ENCODE results near the gene PREX1.

Gene PREX1

DNA sequence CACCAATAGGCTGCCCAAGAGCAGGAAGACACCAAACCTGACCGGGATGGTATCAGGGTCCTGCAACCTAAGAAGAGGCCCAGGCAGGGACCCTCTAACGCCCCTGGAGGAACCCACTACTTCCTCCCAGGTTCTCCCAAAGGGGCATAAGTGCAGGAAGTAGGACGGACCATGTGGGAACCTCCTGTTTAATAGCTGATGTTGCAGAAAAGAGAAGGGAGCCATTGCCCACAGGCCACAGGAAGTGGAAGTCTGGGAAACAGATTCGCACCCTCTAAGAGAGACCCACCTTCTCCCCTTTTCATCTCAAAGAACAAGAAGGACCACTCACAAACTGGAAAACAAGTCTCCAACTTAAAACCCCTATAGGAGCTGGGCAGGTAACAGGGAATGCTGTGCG lies 18.1 kb downstream of the PREX1 start:
- no peak for DNase-seq (ENCODE audit: low spot score)

DNA sequence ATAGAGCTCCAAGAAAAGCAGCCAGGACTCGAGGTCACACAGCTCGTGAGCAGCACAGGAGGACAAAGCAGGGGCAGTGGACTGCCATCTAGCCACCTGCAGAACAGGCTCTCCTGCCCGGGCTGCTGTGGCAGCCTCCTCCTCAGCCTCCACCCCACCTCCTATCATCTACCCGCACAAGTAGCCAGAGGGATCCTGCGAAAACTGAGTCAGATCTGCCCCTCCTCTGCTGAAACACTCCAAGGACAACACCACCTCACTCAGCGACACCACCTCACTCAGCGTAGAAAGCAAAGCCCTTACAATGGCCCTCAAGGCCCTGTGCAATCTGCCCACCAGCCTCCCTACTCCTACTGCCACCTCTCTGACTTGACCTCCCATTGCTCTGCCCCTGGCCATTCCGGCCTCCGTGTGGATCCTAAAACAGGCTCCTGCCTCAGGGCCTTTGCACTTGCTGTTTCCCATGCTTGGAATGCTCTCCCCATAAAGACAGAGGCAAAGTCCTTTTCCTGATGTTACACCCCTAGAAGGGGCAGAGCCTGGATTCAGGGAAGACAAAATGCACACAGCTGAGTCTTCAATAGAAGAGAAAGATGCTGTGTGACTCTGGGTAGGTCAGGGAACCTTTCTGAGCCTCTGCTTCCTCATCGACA lies 19.3 kb downstream of the PREX1 start:
- no peak for DNase-seq (ENCODE audit: low spot score)

DNA sequence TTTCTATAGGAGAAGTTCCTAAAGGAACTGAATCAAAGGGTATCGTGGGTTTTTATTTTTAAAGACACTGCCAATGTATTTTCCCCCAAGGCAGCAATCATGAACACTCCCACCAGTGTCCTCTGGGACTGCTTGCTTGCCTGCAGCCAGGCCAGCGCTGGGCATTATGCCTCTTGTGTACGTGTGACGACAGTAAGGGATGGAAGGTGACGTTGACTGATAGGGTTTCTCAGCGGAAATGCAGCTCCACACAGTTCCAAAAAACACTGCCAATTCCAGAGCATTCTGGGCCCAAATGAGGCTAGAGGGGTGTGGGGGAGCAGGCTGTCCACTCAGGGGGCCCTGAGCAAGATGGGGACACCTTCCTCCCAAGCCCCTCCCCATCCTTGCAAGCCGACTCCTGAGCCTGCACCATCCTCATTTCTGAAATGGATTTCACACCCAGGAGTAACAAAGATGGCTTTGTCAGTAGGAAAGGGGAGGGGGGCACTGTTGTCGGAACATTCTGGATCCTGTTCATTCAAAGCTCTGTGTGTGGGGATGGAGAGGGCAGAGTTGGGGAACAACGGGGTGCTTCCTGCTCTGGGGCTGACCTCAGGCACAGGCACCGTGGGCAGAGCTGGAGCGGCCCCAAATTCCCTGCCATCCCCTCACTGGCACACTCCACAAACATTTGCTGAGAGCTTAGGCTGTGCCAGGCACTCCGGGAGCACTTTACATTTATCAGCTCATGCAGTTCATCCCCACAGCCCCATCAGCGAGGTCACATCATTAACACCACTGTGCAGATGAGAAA lies 20.0 kb downstream of the PREX1 start:
- DNase-seq (ENCODE audit: low spot score): no peak

DNA sequence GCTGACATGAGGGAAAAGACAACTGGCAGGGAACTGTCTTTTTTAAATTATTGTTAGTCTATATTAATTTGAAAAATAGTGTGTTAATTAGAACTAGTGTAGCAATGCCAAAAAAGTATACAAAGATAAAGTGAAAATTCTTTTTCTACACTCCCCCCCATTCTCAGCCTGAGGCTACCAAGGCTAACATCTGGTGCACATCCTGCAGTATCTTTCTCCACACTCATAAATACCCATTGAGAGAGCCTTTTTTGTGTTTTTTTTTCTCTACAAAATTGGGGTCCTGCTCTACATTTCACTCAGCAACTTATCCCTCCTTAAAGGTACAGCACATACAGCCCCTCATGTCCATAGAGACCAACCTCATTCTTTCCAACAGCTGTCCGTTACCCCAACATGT lies 20.7 kb downstream of the PREX1 start:
- no peak for DNase-seq (ENCODE audit: low spot score)

DNA sequence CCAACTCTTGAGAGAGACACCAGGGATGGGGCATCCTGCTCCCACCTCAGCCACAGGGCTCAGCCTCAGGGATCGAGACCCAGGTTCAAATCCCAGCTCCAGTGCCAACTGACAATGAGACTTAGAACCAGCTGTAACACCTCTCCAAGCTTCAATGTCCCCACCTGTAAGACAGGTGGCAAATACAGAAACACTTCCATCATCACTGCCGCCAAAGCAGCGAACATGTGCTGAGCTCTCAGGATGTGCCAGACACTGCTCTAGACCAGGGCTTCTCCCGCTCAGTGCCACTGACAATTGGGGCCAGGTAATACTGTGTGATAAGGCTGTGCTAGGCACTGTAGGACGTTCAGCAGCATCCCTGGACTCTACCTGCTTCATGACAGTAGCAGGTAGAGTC lies 22.1 kb downstream of the PREX1 start:
- no peak for DNase-seq (ENCODE audit: low spot score)

DNA sequence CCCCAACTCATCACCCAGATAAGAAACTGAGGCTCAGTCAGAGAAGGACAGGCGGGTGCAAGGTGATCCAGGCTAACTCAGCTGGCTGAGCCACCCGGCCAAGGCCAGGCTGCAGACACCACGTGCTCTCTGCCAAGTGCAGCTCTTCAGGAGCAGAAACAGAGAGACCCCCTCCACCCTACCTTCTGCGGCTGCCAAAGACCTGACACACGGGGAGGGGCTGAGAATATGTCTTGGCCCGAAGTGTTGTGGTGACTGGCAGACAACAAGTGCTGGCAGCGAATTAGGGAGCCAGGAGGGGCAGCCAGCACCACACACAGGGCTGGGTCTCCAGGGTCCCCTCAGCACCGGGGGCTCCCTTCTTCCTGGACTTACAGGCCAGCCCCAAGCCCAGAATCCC lies 22.5 kb downstream of the PREX1 start:
- no peak for DNase-seq (ENCODE audit: low spot score)

DNA sequence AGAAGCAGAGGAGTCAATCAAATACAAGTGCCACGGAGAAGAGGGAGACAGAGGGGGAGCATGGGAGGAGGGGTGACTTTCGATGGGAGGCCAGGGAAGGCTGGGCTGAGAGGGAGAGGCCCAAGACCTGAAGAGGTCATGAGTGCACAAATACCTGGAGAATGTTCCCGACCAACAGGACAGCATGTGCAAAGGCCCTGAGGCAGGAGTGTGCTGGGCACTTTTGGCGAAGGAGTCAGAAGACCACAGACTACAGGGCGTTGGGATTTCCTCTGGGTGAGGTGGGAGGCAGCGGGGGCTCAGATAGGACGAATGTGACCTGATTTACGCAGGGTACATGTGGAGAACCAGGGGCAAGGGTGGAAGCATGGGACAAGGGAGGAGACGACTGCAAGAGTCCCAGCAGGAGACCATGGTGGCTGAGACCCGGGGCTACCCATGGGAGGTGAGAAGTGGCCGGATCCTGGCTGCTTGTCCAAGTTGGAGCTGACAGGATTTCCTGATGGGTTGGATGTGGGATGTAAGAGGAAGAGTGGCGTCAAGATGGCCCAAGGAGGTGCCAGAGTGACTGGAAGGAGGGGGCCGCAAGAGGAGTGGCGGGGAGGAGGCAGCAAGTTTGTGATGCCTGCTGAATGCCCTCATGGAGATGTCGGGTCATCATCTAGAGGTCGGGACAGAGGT lies 23.4 kb downstream of the PREX1 start:
- DNase-seq (ENCODE audit: low spot score): no peak

DNA sequence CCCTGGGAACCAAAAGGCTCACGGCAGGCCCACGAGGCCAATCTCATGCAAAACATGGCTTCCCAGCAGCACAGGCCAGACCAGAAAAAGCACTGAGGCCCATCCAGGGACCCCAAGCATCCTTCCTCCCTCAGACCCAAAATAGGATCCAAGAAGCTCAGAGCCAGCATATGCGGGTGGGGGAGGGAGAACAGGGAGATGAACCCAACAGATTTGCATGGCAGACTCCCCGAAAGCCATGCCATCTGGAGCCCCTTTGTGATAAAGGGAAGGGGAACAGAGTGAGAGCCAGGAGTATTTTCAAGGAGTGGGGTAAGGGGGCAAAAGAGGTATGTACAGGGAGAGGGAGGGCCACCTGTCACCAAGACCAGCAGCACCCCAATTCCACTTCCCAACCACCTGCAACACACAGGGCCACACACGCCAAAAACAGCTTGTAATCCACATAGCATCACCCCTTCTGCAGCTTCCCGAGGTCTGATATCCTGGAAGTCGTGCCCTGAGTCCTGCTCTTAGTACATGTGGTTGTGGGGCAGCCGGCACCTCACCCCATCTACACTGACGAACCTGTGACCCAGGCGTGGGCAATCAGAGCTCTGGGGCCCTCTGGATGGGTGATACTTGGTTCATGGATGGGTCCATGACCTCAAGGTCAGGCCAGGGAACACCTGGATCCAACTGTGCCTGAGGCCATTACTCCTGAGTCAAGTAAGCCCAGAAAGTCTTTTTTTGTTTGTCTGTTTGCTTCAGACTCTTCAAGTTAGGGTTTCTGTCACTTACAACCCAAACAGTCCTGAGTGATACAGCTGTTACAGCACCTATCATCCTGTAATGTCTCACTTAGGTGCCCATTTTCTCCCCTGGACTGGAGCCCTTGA lies 24.4 kb downstream of the PREX1 start:
- no peak for DNase-seq (ENCODE audit: low spot score)

DNA sequence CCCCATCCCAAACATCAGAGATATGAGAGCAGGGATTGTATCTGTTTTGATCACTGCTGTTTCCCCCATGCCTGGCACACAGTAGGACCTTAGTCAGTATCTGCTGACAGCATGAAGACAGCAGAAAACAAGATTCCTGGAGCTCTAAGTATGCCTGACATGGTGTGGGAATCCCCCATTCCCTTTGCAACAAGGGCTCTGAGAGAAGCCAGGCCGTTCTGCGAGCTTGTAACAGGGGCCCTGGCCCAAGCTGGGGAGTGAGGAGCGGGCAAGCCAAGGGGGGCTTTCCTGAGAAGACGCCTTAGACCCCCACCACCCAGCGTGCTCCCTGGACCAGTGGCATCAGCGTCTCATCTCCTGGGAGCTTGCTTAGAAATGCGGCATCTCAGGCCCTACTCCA lies 25.2 kb downstream of the PREX1 start:
- DNase-seq (ENCODE audit: low spot score): no peak

DNA sequence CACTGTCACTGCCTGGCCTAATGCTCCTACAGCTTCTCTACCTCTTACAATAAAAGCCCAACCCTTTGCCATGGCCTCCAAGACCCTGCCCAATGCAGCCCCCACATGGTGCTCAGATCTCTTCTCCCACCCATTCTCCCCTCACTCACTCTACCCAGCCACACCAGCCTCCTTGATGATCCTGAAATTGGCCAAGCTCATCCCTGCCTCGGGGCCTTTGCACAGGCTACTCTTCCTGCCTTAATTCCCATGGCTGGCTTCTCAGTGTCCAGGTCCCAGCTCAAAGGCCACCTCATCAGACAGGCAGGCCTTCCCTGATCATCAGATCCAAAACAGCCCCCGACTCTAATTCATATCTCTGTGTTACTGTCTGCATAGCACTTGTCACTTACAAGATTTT lies 25.6 kb downstream of the PREX1 start:
- no peak for DNase-seq (ENCODE audit: low spot score)

DNA sequence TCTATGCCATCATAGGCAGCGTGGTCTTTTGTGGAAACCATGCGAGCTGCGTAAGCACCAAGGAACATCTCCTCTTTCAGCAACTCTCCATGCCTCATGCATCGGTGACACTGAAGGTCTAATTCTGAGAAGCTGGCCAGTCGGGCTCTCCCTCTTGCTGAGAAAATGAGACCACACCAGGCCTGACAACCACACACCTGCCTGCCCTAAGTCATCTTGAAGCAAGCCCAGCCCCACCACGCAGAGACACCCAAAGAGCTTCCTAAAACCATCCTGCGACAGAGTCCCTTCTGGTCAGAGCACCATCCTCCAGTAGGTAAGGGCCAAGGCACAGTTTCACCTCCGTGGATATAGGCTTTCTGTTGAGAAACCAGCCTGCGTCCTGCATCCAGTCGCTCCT lies 26.6 kb downstream of the PREX1 start:
- DNase-seq (ENCODE audit: low spot score): no peak

DNA sequence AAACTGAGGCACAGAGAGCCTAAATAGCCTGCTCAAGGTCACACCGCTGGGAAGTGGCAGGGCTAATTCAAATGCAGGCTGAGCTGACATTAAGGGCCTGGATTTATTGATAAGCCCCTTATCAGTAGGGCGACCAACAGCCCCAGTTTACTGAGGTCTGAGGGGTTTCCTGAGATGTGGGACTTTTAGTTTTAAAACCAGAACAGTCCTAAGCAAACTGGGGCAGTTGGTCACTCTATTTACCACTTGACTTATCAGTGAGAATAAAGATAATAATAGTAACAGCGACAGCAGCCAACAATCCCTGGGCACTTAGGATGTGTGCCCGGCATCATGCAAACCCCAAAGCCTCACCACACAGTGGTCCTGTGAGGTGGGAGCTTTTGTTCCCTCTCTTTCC lies 27.6 kb downstream of the PREX1 start:
- no peak for DNase-seq (ENCODE audit: low spot score)

DNA sequence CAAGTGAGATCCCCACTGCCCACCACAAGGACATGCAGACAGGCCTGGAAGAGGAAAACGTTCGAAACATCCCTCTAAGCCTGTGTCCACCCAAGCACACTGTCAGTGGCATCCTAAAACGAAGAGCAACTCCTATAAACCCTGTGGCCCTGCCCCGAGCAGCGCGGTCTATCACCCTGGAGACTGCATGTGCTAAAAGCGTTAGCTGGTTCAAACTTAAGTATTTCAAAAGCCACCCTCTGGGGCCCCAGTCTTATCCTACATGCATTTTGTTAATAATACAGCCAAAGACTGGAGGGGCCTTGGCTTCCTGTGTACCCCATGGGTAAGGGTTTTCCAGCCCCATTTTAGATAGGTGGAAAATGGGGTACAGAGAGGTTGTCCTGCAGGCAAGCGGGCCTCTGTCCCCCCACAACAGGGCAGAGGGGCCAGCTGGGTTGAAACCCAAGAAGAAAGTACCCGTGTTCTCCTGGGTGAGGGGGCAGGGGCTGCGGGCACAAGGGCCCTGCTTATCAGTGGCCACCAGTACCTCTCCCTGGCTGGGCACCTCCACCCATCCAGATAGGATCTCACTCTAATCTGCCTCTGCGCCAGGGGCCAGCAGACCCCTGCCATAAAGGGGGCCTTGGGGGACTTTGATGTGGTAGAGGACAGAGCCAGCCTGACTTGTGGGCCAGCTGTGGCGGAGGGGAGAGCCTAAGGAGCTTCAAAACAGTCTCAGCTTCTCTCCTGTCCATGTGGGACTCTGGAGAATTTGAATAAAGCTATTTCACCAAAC lies 28.3 kb downstream of the PREX1 start:
- no peak for DNase-seq (ENCODE audit: low spot score)

DNA sequence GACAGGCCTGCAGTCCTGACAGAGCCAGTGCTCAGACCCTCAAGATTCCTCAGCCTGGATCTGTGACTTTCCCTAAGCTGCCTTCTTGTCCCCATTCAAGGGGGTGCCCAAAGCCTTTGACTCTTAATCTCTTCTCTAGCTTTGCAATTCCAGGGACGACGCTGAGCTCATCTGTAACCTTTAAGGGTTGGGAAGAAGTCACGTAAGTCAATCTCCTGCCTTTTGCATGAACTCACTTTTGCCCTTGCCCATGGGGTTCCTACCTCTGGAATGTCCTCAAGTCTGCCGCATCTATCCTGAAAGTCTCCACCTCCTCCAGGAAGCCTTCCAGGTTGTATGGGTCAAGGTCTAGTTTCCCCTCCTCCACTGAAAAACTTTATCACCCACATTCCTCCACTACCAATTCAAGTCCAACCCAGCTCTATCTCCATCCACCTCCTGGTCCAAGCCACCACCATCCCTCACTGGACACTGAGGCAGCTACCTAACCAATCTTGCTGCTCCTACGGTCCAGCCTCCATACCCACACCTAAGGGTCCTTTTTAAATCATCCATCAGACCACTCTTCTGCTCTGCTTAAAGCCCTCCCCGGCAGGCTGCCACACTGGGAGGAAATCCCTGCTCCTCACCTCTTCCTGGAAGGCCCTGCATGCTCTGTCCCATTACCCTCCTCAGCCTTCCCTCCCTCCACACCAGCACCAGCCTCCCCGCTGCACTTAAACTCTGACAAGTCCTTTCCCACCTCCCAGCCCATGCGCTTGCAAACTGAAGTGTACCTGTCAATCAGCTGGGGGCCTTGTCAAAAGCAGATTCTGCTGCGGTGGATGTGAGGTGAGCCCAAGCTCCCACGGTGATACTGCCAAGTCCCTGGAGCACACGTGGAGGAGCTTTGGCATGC lies 29.7 kb downstream of the PREX1 start:
- DNase-seq (ENCODE audit: low spot score): no peak

DNA sequence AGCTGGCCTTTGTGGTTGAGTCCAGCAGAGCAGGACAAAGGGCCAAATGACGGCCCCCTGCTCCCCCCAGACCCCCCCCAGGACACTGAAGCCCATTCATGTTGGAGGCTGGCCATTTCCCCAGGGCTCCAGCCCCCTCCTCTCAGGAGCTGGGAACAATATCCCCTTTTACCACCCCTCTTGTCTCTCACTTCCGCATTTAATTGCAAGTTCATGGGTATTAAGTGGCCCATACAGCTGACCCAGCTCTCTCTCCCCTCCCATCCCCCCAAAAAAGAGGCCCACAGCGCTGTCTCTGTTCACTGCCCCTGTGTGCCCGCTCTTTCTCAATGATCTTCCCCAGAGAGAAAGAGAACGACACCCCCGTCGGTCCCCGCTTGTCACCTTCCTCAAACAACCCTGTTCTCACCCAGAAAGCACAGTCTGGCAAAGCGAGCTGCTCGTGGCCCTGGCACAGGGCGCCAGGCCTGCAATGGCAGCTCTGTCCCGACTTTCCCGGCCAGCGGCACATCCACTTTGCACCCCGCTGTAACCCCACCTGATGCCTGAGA lies 30.4 kb downstream of the PREX1 start:
- DNase-seq (ENCODE audit: low spot score): no peak

DNA sequence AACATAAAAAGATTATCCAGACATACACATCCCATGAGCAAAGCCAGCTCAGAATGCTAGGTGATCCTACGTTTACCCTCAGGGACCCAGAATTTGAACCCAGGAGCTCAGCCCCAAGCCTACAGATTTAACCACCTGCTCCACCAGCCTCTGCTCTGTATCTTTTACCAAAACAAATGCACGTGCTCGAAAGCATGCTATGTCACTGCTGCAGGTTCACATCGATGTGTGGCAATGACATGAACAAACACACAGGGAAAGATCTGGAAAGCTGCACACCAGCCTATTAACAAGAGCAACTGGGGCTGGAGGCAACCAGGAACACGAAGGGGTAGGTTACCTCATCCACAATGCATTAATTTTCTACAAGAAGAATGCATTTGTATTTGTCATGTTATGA lies 32.1 kb downstream of the PREX1 start:
- DNase-seq (ENCODE audit: low spot score): no peak

DNA sequence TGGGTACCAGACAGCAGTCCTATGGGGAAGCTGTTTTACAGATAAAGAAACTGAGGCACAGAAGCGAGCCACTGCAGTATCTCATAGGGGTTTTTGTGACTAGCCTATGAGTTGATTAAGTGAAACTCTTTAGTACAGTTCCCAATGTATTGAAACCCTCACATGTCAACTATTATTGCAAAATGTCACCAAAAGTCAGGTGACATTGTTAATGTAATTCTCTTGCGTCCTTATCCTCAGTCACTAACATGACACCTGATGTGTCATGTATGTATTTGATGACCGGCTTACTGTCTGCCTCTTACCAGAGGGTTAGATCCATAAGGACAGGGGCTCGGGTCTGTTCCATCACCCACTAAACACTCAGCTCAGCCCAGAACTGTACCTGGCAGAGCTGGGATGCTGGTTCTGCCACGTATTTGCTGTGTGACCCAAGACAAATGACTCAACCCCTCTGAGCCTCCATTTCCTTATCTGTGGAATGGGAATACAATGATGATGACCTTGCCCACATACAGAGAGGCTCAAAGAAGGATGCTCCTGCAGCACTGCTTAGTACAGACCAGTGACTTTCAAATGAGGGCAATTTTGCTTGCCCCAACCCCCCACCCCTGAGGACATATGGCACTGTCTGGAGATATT lies 32.9 kb downstream of the PREX1 start:
- DNase-seq (ENCODE audit: low spot score): no peak

DNA sequence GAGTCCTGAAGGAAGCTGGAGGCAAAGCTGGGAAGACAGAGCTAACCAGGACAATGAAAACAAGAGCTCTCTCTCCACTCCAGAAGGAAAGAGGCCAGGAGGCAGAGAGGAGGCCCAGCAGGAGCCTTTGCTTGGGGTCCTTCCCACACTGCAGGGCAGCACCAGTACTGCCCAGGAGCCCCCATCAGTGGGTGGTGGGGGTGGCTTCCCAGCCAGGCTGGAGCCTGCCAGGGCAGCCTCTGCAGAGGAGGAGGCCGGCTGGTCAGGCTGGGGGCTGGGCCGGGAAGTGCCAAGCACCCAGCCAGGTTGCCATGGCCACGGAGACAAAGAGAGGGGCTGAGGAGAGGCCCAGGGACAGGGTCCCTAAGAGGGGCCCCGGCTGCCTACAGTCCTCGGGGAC lies 33.4 kb downstream of the PREX1 start:
- no peak for DNase-seq (ENCODE audit: low spot score)

DNA sequence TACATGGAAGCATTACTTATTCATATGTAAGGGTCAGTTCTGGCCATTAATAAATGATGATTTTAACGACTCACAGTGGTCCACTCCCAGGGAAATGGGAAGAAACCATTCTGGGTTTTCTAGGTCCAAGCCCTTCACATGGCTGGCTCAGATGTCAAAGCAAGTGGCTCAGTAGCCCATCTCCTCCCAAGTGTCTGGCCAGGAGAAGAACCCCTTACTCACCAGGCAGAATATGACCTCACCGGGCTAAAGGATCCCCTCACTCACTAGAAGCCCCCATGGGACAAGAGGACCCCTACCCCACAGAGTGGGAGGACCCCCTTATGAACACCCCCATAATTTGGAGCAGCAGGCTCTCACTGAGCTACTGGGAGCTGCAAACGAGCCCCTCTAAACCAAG lies 34.0 kb downstream of the PREX1 start:
- DNase-seq (ENCODE audit: low spot score): no peak

DNA sequence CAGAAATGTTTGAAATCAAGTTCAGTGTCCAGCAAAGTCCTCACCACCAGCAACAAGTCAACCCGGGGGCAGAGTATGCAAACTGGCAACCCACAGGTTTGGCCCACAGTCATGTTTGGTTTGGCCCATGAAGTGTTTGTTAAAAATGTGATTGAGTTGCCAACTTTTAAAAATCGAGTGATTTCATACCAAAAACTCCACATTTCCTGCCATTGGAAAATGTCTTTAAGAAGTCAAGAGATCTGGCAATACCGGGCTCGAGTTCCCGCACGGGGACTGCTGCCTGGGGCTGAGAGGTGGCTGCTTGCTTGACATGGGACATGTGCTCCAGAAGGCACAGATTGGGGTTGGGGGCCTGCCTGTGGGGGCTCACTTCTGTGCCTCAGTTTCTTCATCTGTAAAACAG lies 36.1 kb downstream of the PREX1 start:
- no peak for DNase-seq (ENCODE audit: low spot score)
